Measurements from ENCODE around the gene NME4.

The NME4 gene

GRCh38 chr16:363110-363765 lies 33.8 kb upstream of the NME4 start:
- Mint-ChIP-seq H3K27me3 (ENCODE audit: low read depth) (peaks cover 7% of the 10 kb centered on the region), H3K36me3 (ENCODE audit: low read depth) (peaks cover 7% of the 10 kb centered on the region), H3K9me3 (no peaks in the 10 kb centered on the region), H3K27ac (peak overlapping the region in 1 of 3 experiments; percentile 65), H3K4me1 (no peaks in the 10 kb centered on the region), H3K4me3 (no peak overlapping the region)
- TF ChIP-seq CTCF (IDR thresholded peaks at IDR 0.05; ENCODE audit: unreplicated experiment in 3 of 3) = no peak

- Mint-ChIP-seq H3K27me3 (ENCODE audit: low read depth) (peaks cover 7% of the 10 kb centered on the region), H3K4me3 (no peak overlapping the region)
Measured at GRCh38 chr16:363766-364490, 33.1 kb upstream of the NME4 start.

GRCh38 chr16:364595-365491 lies 32.2 kb upstream of the NME4 start:
- Mint-ChIP-seq H3K9me3 (no peaks in the 10 kb centered on the region), H3K27me3 (ENCODE audit: low read depth) (peaks cover 7% of the 10 kb centered on the region), H3K4me1 (no peaks in the 10 kb centered on the region), H3K27ac (no peak overlapping the region), H3K4me3 (no peak overlapping the region), H3K36me3 (ENCODE audit: low read depth) (peaks cover 7% of the 10 kb centered on the region)
- TF ChIP-seq CTCF (IDR thresholded peaks at IDR 0.05; ENCODE audit: unreplicated experiment in 3 of 3) = no peak

More at GRCh38 chr16:363766-364490, 33.1 kb upstream of the NME4 start:
- Mint-ChIP-seq H3K27ac (peak overlapping the region in 1 of 3 experiments; percentile 65), H3K9me3 (no peaks in the 10 kb centered on the region), H3K4me1 (no peaks in the 10 kb centered on the region), H3K36me3 (ENCODE audit: low read depth) (peaks cover 7% of the 10 kb centered on the region)
- TF ChIP-seq CTCF (IDR thresholded peaks at IDR 0.05; ENCODE audit: unreplicated experiment in 3 of 3) = no peak

- Mint-ChIP-seq H3K36me3 (ENCODE audit: low read depth) (peaks cover 7% of the 10 kb centered on the region), H3K4me1 (peaks cover 9% of the 10 kb centered on the region), H3K4me3 (peak overlapping the region in 1 of 3 experiments; percentile 36), H3K27me3 (ENCODE audit: low read depth) (peaks cover 7% of the 10 kb centered on the region), H3K27ac (no peak overlapping the region), H3K9me3 (no peaks in the 10 kb centered on the region)
- no peak for TF ChIP-seq CTCF (IDR thresholded peaks at IDR 0.05; ENCODE audit: unreplicated experiment in 3 of 3)
Measured at GRCh38 chr16:366476-366875, 30.5 kb upstream of the NME4 start.

- peaks cover under 1% of the 10 kb centered on the region for H3K27me3 Mint-ChIP-seq (ENCODE audit: low read depth)
- H3K9me3 Mint-ChIP-seq = no peaks in the 10 kb centered on the region
- no peak for TF ChIP-seq CTCF (IDR thresholded peaks at IDR 0.05; ENCODE audit: unreplicated experiment in 3 of 3)
- peaks cover 7% of the 10 kb centered on the region for H3K36me3 Mint-ChIP-seq (ENCODE audit: low read depth)
- peak overlapping the region; percentile 48 to 68 (median 64) for H3K4me3 Mint-ChIP-seq
- no peak overlapping the region for H3K27ac Mint-ChIP-seq
- peaks cover 13% of the 10 kb centered on the region for H3K4me1 Mint-ChIP-seq
Measured at GRCh38 chr16:367333-367903, 29.6 kb upstream of the NME4 start.
